Measurements from ENCODE around the gene TF.
"Not testable (repeated sequence)": the region's sequence is repeated elsewhere in the genome, so short reads cannot be mapped to it uniquely, and the experiment has no call there.

Gene TF

DNA sequence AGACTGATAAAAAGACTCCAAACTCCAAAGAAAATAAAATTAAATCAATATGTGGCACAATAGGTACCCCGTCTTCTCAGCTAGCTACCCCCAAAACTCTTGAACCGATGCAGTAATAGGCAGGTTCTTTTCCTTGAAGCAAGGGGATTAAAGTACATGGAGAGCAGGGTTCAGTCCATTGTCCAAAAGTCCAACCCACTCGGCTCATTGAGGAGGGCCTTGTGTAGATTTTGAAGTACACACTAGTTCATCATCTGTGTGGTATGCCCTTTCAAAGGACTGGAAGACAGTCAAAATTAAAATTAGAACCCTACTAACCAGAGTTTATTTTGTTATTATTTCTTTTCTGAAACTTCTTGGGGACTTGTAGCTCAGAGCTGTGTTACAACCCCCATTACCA, 23.3 kb downstream of the TF start:
- DNase-seq = no peak

DNA sequence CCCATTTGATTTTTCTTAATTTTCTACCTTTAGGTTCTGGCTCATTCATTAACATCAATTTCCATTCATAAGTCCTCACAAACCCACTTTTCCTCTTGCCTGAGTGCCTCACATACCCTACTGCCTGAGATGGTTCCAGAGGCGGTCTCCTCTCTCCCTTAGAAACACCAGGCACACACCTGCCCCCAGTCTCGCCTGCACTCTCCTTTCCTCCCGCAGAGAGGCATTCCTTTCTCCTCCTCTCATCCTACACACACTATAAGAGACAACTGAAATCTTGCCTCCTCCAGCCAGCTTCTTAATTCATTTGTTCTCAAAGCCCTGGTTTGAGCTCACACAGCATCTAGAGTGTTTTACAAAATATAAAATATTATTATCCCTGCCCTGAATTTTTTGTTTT, 27.5 kb downstream of the TF start:
- DNase-seq = no peak

DNA sequence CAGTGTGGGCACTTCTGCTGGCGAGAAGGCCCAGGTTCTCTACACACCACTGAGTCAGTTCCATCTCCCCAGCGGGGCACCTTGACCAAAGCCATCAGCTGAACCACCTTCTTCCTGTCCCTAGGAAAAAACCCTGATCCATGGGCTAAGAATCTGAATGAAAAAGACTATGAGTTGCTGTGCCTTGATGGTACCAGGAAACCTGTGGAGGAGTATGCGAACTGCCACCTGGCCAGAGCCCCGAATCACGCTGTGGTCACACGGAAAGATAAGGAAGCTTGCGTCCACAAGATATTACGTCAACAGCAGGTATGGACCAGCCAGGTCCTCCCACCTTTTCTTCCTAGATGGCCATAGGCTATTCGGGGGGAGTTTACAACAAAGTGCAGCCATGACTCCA, 29.1 kb downstream of the TF start:
- no peak for DNase-seq

GRCh38 chr3:133775835-133776234, 29.6 kb downstream of the TF start:
- DNase-seq = no peak

- DNase-seq = no peak
Observed at GRCh38 chr3:133776794-133777438, 30.7 kb downstream of the TF start.

DNA sequence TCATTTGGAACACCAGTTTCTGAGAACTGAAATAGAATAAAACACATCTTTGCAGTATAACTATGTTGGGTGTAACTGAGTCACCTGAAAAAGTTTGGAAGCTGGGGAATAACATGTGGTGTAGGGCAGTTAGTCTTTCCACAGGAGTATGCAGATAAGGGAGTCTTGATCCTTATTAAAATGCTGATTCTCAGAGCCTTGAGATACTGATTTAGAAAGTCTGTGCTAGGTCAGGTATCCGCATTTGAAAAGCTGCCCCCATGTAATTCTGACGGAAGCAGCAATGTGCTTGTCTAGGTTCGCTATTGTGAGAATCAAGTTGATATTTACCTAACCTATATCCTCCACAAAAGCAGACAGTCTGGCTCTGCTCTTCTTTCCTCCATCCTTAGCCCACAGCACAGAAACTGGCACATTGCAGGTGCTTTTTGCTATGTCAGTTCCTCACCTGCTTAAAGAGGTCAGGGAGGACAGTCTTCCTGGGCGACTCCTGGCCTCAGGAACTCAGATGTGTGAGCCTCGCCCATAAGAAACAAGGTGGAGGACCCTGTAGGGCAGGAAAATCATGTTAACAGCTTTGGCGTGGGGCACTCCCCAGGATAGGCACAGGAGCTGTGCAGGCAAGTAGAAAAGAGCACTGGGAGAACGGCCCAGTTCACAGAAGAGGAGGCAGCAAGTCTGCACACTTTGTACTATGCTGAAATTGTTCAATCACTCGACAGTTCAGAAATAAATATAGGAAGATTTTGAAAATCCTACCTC, 31.8 kb downstream of the TF start:
- DNase-seq = no peak

- no peak for DNase-seq
Observed at GRCh38 chr3:133779626-133780203, 33.5 kb downstream of the TF start.

DNA sequence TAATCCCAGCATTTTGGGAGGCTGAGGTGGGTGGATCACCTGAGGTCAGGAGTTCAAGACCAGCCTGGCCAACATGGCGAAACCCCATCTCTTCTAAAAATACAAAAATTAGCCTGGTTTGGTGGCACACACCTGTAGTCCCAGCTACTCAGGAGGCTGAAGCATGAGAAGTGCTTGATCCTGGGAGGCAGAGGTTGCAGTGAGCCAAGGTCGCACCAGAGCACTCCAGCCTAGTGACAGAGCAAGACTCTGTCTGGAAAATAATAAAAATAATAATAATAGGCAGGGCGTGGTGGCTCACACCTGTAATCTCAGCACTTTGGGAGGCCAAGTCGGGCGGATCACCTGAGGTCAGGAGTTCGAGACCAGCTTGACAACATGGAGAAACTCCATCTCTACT, 34.6 kb downstream of the TF start:
- not testable (repeated sequence) for DNase-seq

DNA sequence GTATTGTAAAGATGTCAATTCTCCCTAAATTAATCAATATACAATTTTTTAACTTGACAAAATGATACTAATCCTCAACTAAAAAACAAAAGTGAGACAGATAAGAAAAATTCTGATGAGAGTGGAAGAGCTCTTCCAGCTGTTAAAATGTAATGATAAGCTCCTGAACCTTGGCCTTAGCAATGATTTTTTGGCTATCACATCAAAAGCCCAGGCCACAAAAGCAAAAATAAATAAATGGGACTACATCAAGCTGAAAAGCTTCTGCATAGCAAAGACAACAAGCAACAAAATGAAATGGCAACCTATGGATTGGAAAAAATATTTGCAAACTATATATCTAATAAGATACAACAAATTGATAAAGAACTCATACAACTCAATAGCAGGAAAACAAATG, 35.4 kb downstream of the TF start:
- no peak for DNase-seq

DNA sequence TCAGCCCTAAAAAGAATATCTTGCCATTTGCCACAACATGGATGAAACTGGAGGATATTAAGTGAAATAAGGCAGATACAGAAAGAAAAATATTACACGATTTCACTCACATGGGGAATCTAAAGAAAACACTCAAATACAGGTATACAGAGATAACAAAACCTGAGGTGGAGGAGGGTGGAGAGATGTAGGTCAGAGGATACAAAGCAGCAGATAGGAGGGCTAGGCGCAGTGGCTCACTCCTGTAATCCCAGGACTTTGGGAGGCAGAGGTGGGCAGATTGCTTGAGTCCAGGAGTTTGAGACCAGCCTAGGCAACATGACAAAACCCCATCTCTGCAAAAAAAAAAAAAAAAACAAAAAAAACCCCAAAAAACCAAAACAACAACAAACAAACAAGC, 36.3 kb downstream of the TF start:
- no peak for DNase-seq

GRCh38 chr3:133783762-133784161, 37.6 kb downstream of the TF start:
- DNase-seq = no peak

DNA sequence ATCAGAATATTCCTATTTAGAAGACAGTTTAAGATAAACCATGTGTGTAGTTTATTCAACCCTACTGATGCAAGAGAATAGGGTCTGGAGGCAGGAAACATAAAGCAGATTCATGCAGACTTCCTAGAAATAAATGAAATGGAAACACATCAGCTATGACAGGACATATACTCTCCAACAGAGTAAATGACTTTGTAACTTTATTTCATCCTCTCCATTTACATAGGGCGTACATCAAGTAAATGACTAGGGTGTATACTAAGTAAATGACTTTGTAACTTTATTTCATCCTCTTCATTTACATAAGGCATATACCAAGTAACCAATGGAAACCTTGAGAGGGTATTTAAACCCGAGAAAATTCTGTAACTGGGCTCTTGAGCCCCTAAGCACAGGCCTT, 41.8 kb downstream of the TF start:
- no peak for DNase-seq

- no peak for DNase-seq
Observed at GRCh38 chr3:133792171-133792763, 46.1 kb downstream of the TF start.

GRCh38 chr3:133797396-133798105, 51.4 kb downstream of the TF start:
- no peak for DNase-seq

DNA sequence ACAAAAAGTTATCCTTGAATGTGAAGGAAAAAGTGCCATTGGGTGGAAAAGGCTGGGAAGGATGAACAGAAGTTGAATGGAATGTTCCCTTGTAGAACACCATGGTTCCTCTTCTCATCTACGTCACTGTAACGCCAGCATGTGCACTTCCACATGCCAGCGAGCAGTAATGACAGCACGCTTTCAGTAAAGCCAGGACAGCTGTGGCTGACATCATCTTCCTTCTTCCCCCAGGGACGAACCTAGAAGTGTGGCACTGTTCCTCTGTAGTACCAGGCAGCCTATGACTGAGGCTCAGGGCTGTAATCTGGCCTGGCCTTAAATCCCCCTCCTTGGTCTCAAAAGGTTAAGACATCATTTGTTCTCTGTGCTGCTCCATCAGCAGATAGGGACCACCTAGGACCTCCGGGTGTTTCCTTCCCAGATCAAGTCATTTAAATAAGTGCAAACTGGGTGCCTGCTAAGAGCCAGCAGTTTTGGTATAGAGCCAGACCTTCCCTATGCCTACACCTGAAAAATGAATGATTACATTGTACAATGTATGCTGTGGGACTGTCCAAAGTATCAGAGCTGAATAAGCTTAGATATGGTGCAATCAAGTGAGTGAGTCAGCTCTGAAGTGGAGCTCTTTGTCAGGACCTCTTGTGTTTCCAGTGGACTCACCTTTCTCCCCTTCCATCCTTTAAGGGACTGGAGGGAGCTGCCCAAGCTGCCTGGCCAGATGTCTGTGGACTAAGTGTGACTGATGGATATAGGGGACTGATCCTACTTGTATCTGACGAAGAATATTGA, 53.8 kb downstream of the TF start:
- no peak for DNase-seq

DNA sequence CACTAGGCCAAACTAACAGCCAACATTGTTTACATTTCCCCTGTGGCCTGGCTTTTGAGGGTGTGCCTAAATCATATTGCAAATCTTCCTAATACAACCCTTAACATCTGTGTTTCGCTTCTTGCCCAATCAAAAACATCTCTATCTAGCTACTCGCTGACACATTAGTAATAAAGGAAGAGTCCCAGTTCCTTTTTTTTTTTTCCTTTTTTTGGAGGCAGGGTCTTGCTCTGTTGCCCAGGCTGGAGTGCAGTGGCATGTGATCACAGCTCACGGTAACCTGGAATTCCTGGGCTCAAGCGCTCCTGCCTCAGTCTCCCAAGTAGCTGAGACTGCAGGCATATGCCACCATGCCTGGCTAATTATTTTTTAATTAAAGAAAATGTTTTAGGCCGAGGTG, 57.3 kb downstream of the TF start:
- no peak for DNase-seq

- DNase-seq = no peak
Observed at GRCh38 chr3:133804896-133805295, 58.7 kb downstream of the TF start.

- DNase-seq = no peak
Observed at GRCh38 chr3:133805384-133805701, 59.1 kb downstream of the TF start.

- peak; percentile 75 for DNase-seq
Observed at GRCh38 chr3:133805702-133806475, 59.7 kb downstream of the TF start, which contains the start of gene SRPRB. TSS of gene SRPRB (plus strand) at chr3:133805815. CDS start at chr3:133805849, 34 bp downstream.

DNA sequence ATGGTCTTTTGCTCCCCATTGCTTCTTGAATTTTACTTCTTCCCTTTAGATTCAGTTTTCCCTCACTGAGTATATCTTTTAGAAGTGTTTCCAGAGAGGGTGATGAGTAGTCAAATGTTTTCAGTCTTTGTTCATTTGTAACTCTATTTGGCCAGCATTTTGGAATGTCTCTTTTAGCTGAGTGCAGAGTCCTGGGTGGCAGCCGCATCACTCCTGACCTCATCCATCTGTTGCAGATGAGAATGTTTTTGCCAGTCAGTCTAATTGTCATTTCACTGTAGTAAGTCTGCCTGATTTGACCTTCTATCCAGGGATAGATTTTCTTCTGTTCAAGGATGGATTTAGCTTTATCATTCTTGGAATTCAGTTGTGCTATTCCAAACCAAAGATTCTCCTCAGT, 66.7 kb downstream of the TF start:
- no peak for DNase-seq

GRCh38 chr3:133815386-133815785, 69.2 kb downstream of the TF start:
- DNase-seq = no peak

DNA sequence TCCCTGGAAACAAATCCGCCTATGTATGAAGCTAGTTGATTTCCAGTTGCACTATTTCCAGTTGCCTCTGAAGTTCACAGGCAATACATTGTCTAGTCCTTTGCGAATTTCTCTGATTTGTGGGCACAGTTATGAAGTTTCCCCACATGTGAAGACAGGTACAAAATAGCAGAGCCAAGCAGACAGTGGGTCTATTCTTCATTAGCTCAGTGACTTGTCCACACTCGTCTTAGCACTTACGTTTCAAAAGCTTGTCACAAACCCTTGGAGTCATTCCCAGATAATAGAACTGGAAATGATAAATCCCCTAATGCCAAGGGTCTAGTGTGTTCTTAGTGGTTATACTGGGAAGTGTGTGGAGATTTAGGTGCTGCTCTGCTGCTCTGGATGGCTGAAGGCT, 73.9 kb downstream of the TF start:
- DNase-seq = no peak
